GM19025 (cell line): ENCODE results near the gene NOVA1.

Experiments
- ATAC-seq: cut with Tn5 transposase; IDR thresholded peaks from one replicate; pipeline ENCODE4 v1.9.1; 2021; ENCODE audit warnings: mild to moderate bottlenecking, low read depth, moderate library complexity; ENCODE audit not compliant: unreplicated experiment

The NOVA1 gene

DNA sequence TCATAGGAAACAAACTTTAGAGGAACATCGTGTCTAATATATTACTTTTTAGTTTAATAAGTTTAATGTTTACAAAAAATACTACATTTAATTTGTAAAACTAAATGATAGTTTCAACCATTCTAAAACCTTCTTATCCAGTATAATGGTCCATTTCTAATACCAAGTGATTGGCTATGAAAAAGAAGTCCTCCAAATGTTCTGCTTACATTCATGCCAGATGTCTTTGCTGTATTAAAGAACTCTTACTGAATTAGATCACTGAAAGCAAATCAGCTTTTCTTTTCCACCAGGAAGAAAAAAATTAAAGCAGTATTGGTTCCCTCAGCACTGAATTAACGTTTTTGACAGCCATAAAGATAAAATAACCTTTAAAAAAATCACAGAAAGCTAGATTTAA lies 3.7 kb downstream of the NOVA1 start:
- no peak for ATAC-seq

- ATAC-seq = no peak
These were observed 4.5 kb downstream of the NOVA1 start for GRCh38 chr14:26593357-26593756.

GRCh38 chr14:26589925-26590324 lies 7.9 kb downstream of the NOVA1 start:
- no peak for ATAC-seq

DNA sequence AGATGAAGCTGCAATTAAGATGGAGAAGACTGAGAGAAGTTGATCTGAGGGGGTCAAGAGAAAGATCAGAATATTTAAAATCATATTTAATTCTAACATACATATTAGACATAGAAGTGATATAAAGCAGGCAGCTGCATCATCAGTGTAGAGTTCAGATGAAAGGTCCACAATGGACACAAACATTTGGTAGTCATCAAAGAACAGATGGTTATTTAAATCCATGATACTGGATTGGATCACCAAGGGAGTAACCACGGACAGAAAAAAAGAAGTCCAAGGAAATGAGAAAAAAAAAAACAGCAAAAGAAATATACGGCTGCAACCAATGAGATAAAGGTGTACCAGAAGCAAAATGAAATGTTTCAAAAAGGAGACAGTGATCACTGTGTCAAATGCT lies 20.1 kb downstream of the NOVA1 start:
- no peak for ATAC-seq

DNA sequence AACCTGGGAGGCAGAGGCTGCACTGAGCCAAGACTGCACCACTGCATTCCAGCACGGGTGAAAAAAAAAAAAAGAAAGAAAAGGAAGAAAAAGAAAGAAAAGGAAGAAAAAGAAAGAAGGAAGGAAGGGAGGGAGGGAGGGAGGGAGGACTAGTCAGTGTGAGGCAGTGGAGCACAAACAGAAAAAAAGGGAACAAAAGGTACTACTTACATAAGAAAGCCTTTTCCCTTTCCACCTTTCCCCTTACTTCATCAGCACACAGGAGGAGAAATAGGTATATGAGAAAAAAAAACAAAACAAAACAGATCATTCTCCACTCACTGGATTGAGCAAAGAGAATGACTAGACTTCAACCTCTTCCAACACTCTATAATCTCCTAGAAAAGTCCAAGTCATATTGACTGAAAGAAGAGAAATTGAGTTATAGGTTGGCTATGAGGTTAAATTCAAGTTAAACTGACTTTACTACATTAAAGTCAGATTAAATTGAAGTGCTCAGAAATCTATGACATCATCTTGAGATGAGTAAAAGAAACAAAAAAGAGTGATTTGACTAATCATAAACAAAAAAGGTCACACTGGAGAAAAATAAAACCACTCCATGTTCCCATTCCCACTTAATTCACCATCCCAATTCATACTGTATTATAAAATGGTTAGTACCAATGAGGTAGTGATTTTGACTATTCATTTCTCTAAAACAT lies 43.6 kb downstream of the NOVA1 start:
- no peak for ATAC-seq

DNA sequence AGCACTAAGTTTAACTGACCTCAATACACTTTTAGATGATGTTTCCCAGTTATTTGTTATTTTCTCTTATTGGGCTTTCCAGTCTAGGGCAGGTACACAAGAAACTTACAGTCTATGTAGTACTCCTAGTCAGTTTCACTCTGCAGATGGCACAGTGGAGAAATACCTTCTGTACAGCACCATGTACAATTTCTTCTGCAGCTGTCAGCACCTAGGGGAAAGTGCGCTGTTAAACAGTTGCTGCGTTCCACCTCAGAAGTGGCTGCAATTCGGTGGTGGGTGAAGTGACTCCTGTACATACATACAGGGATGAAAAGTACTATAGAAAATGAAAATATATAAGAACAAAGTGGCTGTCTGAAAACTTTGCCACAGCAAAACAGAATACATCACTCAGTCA lies 48.3 kb downstream of the NOVA1 start:
- no peak for ATAC-seq

- ATAC-seq = no peak
These were observed 49.4 kb downstream of the NOVA1 start for GRCh38 chr14:26548406-26548805.

GRCh38 chr14:26538176-26538575 lies 59.7 kb downstream of the NOVA1 start:
- no peak for ATAC-seq

GRCh38 chr14:26531894-26532293 lies 65.9 kb downstream of the NOVA1 start:
- no peak for ATAC-seq

DNA sequence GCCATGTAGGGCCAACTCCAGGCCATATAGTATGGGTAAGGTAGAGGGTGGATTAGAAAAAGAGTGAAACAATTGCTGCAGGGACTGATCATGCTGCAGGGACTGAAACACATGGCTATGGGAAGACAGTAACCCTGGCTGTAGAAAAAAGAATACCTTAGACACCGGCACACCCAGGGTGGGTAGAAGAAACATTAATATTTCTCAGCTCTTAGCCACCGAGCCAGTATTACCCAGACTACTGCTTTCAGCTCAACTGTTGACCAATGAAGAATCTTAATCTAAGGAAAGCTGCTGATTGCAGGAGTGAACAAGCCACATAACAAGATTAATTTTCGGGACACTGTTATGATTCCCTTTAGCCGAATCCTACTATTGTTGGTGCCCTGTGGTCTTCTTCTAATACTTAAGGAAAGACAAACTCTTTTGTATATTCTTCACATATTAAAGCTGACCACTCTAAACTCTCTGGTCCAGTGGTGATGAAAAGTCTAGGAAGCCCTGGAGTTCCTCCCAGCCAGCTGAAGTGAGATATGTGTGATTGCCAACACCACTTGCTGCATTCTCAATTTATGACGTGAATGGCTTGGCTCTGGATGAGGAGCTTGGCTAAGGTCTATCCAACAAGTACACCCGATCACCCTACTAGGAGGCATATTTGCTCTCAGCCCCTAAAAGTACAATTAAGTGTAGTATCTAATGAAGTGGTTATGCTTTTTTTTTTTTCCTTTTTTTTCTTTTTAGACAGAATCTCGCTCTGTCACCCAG lies 69.2 kb downstream of the NOVA1 start:
- no peak for ATAC-seq

- ATAC-seq = no peak
These were observed 70.7 kb downstream of the NOVA1 start for GRCh38 chr14:26527095-26527494.

DNA sequence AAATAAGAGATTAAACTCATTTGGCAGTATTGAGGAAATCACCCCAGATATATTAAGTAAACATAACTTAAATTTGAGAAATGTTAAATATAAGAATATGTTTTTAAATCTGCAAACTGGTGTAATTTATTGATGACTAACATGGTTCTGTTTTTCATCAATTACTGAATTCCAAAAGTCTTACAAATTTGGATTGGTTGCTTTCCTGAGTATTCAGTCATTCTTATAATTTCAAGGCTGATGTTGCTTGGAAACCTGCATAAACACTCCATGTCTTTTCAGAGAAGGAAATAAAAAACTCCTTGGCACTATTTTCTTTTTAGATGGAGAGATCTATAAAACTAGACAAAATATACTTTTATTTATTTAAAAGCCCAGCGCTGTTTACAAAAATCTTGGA lies 71.7 kb downstream of the NOVA1 start:
- no peak for ATAC-seq

- ATAC-seq = no peak
These were observed 72.7 kb downstream of the NOVA1 start for GRCh38 chr14:26525085-26525484.

DNA sequence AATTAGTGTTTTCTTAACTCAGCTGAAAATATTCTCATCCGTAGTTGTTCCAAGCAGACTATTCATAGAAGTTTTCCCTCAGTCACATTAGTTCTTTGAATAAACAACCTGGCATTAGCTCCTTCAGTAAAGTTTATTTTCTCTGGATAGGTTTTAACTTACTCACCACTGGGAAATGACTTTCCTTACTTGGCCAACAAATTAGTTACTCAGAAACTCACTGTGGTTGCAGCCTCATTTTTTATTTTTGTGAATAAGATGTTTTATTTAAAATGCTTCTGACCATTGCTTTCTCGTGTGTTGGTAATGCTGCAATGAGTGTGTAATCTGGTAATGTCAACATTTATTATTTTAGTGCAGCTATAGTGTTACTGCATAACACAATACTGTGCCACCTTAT lies 74.9 kb downstream of the NOVA1 start:
- ATAC-seq = no peak

DNA sequence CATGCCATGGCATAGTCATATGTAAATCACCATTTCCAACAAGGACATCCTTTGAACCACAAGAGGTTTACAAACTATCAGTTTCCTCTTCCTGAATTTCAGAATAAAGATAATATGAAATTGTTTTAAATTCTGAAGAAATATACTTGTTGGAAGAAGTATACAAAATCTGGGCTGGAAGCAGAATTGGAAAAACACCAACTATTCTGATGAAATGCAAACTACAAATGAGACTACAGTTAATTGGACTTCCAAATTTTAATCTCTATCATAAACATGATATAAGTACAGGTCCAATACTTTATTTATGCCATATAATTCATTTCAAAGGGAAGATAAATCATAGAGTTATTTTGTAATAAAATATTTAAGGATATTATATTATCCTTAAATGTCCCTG lies 80.1 kb downstream of the NOVA1 start:
- no peak for ATAC-seq

GRCh38 chr14:26500028-26500427 lies 97.8 kb downstream of the NOVA1 start:
- no peak for ATAC-seq

DNA sequence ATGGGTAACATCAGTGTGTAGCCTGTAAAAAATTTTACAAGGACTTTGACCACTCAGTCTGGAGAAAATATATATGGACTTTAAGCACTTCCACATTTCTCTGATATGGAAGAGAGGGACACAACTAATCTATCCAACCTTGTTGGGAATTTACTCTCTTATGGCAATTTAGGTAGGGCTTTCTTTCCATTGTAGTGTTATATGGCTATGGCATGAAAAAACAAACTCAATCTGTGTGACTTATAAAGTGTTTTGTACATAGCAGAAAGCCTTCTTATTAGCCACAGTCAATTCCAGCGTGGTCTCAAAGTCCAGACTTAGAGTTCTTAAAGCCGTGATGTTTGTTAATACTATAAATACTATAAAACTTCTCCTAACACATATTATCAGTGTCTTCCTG lies 98.3 kb downstream of the NOVA1 start:
- no peak for ATAC-seq

- ATAC-seq = no peak
These were observed 110.9 kb downstream of the NOVA1 start for GRCh38 chr14:26486922-26487321.

DNA sequence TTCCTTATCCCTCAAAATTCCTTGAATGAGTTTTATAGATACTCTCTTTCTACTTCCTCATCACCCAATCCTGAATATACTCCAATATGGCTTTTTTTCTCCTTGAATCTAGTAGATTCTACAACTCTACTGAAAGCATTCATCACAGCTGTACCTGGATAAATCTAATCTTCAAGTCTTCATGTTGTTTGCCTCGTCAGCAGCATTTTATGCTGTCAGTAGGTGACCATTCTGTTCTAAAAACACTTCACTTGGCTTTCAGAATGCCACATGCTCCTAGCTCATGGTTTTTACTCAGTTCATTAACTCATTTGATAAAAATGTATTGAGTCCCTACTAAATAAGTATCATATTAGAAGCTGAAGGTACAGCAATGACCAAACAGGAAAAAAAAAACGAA lies 113.3 kb downstream of the NOVA1 start:
- no peak for ATAC-seq

GRCh38 chr14:26478967-26479366 lies 118.9 kb downstream of the NOVA1 start:
- ATAC-seq = no peak

DNA sequence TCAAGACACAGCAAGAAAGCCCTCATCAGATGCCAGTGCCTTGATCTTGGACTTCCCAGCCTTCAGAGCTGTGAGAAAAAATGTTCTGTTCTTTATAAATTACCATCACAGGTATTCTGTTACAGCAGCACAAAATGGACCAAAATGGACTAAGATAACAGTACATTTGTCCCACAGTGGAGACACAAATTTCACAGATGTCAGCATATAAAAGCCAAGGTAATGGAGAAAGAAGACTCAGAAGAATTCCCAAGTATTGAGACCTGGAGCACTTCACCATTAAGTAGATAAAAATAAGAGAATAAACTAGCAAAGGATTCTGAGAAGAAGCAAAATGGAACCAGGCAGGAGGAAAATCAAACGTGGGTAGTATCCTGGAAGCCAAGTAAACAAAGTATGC lies 131.0 kb downstream of the NOVA1 start:
- no peak for ATAC-seq

DNA sequence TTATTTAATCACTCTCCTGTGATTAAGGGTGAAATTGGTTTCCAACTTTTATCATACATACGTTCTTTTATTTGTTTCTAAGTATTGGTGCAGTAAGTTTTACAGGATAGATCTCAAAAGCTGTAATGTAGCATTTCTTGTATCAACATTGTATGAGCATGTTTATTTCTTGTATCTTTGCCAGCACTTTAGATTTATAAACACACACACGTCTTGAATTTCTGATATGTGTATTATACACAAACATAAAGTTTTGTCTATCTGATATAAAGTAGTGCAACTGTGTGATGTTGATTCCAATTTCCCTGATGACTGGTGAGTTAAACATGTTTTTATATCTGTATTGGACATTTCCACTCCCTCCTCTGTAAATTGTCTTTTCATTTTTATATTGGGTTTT lies 134.7 kb downstream of the NOVA1 start:
- ATAC-seq = no peak
